ENCODE measurements around the gene C22orf39. TPM values are rescaled to one million over a fixed set of nuclear protein-coding genes. Genes with fewer than 3 reads are reported as not detected.

C22orf39 gene
- total RNA-seq, 1 donor from 2014 or later, result 26.6 TPM

- Mint-ChIP-seq H3K27me3 (ENCODE audit: unreplicated experiment) (peaks cover 1% of the 10 kb centered on the region), H3K4me3 (ENCODE audit: unreplicated experiment) (no peak overlapping the region), H3K36me3 (ENCODE audit: low read depth, unreplicated experiment) (peaks cover 26% of the 10 kb centered on the region), H3K27ac (ENCODE audit: unreplicated experiment) (no peak overlapping the region), H3K9me3 (ENCODE audit: unreplicated experiment) (no peaks in the 10 kb centered on the region), H3K4me1 (ENCODE audit: unreplicated experiment) (no peaks in the 10 kb centered on the region)
- no peak for DNase-seq (ENCODE audit: low spot score)
- no peak for TF ChIP-seq CTCF (IDR thresholded peaks at IDR 0.05; ENCODE audit: unreplicated experiment)
These were observed 7.5 kb upstream of the C22orf39 start for GRCh38 chr22:19455033-19455432.

DNA sequence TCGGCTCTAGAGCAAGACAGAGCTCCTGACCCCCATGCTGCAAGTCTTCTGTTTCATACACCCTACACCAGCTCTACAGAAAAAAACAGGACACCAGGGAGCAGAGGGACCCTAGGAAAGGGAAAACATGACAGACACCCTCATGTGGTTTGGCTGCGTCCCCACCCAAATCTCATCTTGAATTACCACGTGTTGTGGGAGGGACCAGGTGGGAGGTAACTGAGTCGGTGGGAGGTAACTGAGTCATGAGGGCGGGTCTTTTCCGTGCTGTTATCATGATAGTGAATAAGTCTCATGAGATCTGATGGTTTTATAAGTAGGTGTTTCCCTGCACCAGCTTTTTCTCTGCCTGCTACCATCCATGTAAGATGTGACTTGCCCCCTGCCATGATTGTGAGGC is 6.6 kb upstream of the C22orf39 start:
- Mint-ChIP-seq H3K27ac (ENCODE audit: unreplicated experiment) (no peak overlapping the region), H3K27me3 (ENCODE audit: unreplicated experiment) (peaks cover 3% of the 10 kb centered on the region), H3K4me1 (ENCODE audit: unreplicated experiment) (no peaks in the 10 kb centered on the region), H3K9me3 (ENCODE audit: unreplicated experiment) (no peaks in the 10 kb centered on the region), H3K36me3 (ENCODE audit: low read depth, unreplicated experiment) (peaks cover 25% of the 10 kb centered on the region), H3K4me3 (ENCODE audit: unreplicated experiment) (peak overlapping the region; percentile 52)
- DNase-seq (ENCODE audit: low spot score), result no peak
- no peak for TF ChIP-seq CTCF (IDR thresholded peaks at IDR 0.05; ENCODE audit: unreplicated experiment)

GRCh38 chr22:19453718-19454117 is 6.2 kb upstream of the C22orf39 start:
- H3K4me1 Mint-ChIP-seq (ENCODE audit: unreplicated experiment), result no peaks in the 10 kb centered on the region
- TF ChIP-seq CTCF (IDR thresholded peaks at IDR 0.05; ENCODE audit: unreplicated experiment), result no peak
- no peak overlapping the region for H3K4me3 Mint-ChIP-seq (ENCODE audit: unreplicated experiment)
- no peak overlapping the region for H3K27ac Mint-ChIP-seq (ENCODE audit: unreplicated experiment)
- no peak for DNase-seq (ENCODE audit: low spot score)
- H3K9me3 Mint-ChIP-seq (ENCODE audit: unreplicated experiment), result no peaks in the 10 kb centered on the region
- H3K36me3 Mint-ChIP-seq (ENCODE audit: low read depth, unreplicated experiment), result peaks cover 25% of the 10 kb centered on the region
- peaks cover 3% of the 10 kb centered on the region for H3K27me3 Mint-ChIP-seq (ENCODE audit: unreplicated experiment)

- no peak for DNase-seq (ENCODE audit: low spot score)
- H3K36me3 Mint-ChIP-seq (ENCODE audit: low read depth, unreplicated experiment), result peaks cover 19% of the 10 kb centered on the region
- H3K27me3 Mint-ChIP-seq (ENCODE audit: unreplicated experiment), result peaks cover 5% of the 10 kb centered on the region
- H3K27ac Mint-ChIP-seq (ENCODE audit: unreplicated experiment), result no peak overlapping the region
- H3K4me1 Mint-ChIP-seq (ENCODE audit: unreplicated experiment), result peaks cover 9% of the 10 kb centered on the region
- no peak for TF ChIP-seq CTCF (IDR thresholded peaks at IDR 0.05; ENCODE audit: unreplicated experiment)
- H3K4me3 Mint-ChIP-seq (ENCODE audit: unreplicated experiment), result no peak overlapping the region
- H3K9me3 Mint-ChIP-seq (ENCODE audit: unreplicated experiment), result no peaks in the 10 kb centered on the region
These were observed 4.1 kb upstream of the C22orf39 start for GRCh38 chr22:19451570-19451969.

DNA sequence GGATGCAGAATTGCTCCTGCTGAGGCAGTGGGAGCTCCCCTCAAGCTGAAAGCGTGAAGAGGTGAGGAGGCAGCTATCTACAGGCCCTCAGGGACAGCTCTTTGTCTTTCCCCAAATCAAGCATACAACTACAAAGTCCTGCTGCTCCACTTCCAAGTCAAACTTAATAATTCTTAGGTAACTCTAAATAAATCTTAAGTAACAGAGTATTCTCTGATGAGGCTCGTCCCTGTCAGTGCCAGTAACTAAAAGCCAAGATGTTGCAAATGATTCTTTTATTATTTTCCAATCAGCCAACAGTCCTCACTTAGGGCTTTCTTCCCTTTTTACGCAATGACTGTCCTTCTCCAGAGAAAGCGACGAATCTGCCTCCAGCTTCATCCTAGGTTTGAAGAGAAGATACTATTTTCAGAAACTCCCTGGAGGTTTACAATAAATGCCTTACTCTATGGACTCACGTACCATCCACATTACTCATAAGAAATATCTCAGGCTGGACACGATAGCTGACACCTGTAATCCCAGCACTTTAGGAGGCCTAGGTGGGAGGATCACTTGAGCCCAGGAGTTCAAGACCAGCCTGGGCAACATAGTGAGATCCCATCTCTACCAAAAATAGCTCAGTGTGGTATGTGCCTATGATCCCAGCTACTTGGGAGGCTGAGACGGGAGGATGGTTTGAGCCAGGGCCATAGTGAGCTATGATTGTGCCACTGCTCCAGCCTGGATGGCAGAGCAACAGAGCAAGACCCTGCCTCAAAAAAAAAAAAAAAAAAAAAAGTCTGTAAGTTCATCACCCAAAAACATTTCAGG is 3.1 kb upstream of the C22orf39 start:
- H3K27me3 Mint-ChIP-seq (ENCODE audit: unreplicated experiment), result peaks cover 8% of the 10 kb centered on the region
- no peak for DNase-seq (ENCODE audit: low spot score)
- H3K4me1 Mint-ChIP-seq (ENCODE audit: unreplicated experiment), result peaks cover 14% of the 10 kb centered on the region
- no peak overlapping the region for H3K4me3 Mint-ChIP-seq (ENCODE audit: unreplicated experiment)
- H3K36me3 Mint-ChIP-seq (ENCODE audit: low read depth, unreplicated experiment), result peaks cover 13% of the 10 kb centered on the region
- TF ChIP-seq CTCF (IDR thresholded peaks at IDR 0.05; ENCODE audit: unreplicated experiment), result no peak
- H3K9me3 Mint-ChIP-seq (ENCODE audit: unreplicated experiment), result no peaks in the 10 kb centered on the region
- no peak overlapping the region for H3K27ac Mint-ChIP-seq (ENCODE audit: unreplicated experiment)

Data from endothelial cell (in vitro differentiated cells).